Hepatic stellate cell (primary cell): ENCODE results near the gene SF3A2.
"Not testable (repeated sequence)": the region's sequence is repeated elsewhere in the genome, so short reads cannot be mapped to it uniquely, and the experiment has no call there.

Experiments
- DNase-seq: peaks from one replicate; pipeline ENCODE4 v3.0.0; 2011; ENCODE audit warnings: low spot score

SF3A2 gene

GRCh38 chr19:2236314-2237050 is at the start of gene SF3A2, which contains the start of gene PLEKHJ1:
TSS of gene SF3A2 (plus strand) at chr19:2236824. CDS start at chr19:2243419, 6,595 bp downstream.
TSS of gene PLEKHJ1 (minus strand) at chr19:2236329. CDS start at chr19:2236248, 81 bp downstream.
- peak; percentile 100 for DNase-seq

- no peak for DNase-seq
Observed at GRCh38 chr19:2187159-2187558, 49.5 kb upstream of the SF3A2 start.

GRCh38 chr19:2188708-2189385 is 47.8 kb upstream of the SF3A2 start:
- DNase-seq, result peak; percentile 38

- DNase-seq, result no peak
Observed at GRCh38 chr19:2189880-2190279, 46.7 kb upstream of the SF3A2 start.

GRCh38 chr19:2190848-2191455 is 45.7 kb upstream of the SF3A2 start:
- no peak for DNase-seq

- no peak for DNase-seq
Observed at GRCh38 chr19:2191456-2192310, 44.9 kb upstream of the SF3A2 start.

GRCh38 chr19:2192862-2193261 is 43.8 kb upstream of the SF3A2 start:
- no peak for DNase-seq

GRCh38 chr19:2193807-2194206 is 42.8 kb upstream of the SF3A2 start:
- DNase-seq, result no peak

- DNase-seq, result no peak
Observed at GRCh38 chr19:2194513-2195078, 42.0 kb upstream of the SF3A2 start.

- no peak for DNase-seq
Observed at GRCh38 chr19:2195361-2195760, 41.3 kb upstream of the SF3A2 start.

GRCh38 chr19:2195914-2196313 is 40.7 kb upstream of the SF3A2 start:
- DNase-seq, result no peak

GRCh38 chr19:2197270-2197669 is 39.4 kb upstream of the SF3A2 start:
- no peak for DNase-seq

GRCh38 chr19:2198317-2198716 is 38.3 kb upstream of the SF3A2 start:
- no peak for DNase-seq

- DNase-seq, result no peak
Observed at GRCh38 chr19:2199215-2199614, 37.4 kb upstream of the SF3A2 start.

GRCh38 chr19:2199861-2200623 is 36.6 kb upstream of the SF3A2 start:
- DNase-seq, result no peak

GRCh38 chr19:2200624-2201294 is 35.9 kb upstream of the SF3A2 start:
- DNase-seq, result not testable (repeated sequence)

GRCh38 chr19:2201473-2202148 is 35.0 kb upstream of the SF3A2 start:
- DNase-seq, result no peak

- no peak for DNase-seq
Observed at GRCh38 chr19:2202366-2202765, 34.3 kb upstream of the SF3A2 start.

GRCh38 chr19:2207008-2207407 is 29.6 kb upstream of the SF3A2 start:
- no peak for DNase-seq
